ENCODE data around the gene VAV2.

DNA sequence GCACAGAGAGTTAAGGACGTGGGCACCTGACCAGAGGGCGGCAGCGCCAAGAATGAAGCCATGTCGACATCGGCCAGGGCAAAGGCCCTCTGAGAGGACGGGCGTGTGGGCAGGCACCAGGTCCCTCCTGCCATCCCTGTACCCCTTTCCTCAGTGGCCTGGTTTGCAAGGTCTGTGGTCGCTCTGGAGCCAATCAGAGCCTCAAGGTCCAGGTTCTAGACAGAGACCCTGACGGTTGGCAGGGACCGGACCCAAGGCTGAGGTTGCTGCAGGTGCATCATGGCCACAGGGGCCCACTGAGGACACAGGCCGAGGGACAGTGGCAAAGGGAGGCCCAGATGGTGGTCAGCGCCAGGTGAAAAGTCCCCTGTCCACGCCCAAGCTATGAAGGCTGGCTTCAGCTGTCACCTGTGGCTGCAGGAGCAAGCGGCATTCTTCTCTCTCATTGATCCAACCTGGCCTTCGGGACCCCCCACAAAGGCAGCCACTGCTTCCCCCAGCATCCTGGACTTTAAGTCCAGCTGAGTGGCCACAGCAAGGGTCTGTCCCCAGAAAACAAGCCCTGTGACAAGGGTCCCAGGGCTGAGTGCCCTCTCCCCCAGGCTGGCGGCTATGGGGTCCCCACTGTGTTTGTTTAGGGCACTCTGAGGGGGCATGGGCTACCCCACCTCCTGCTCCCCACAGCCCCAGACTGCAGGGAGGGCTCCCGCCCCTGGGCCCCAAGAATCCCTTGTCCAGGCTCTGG, 48.9 kb downstream of the VAV2 start:
- TF ChIP-seq, protein P1, sequence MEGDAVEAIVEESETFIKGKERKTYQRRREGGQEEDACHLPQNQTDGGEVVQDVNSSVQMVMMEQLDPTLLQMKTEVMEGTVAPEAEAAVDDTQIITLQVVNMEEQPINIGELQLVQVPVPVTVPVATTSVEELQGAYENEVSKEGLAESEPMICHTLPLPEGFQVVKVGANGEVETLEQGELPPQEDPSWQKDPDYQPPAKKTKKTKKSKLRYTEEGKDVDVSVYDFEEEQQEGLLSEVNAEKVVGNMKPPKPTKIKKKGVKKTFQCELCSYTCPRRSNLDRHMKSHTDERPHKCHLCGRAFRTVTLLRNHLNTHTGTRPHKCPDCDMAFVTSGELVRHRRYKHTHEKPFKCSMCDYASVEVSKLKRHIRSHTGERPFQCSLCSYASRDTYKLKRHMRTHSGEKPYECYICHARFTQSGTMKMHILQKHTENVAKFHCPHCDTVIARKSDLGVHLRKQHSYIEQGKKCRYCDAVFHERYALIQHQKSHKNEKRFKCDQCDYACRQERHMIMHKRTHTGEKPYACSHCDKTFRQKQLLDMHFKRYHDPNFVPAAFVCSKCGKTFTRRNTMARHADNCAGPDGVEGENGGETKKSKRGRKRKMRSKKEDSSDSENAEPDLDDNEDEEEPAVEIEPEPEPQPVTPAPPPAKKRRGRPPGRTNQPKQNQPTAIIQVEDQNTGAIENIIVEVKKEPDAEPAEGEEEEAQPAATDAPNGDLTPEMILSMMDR (conservative IDR thresholded peaks at IDR 0.05; ENCODE audit: low read length) = no peak
- TF ChIP-seq EZH2phosphoT487 (IDR thresholded peaks at IDR 0.05; ENCODE audit: borderline replicate concordance, low read depth, low read length) = no peak
